ENCODE results near the gene KRT27.
"Not testable (repeated sequence)": the region's sequence is repeated elsewhere in the genome, so short reads cannot be mapped to it uniquely, and the experiment has no call there.

The KRT27 gene

GRCh38 chr17:40748666-40749065, 33.7 kb downstream of the KRT27 start:
- not testable (repeated sequence) for H2BK5ac ChIP-seq (ENCODE audit: low read length); H3K9ac ChIP-seq (ENCODE audit: low read length); H3K36me3 ChIP-seq (ENCODE audit: control insufficient read depth, insufficient read depth, low read length); H3K4me1 ChIP-seq (ENCODE audit: control insufficient read depth, low read depth, low read length); H3K4me2 ChIP-seq (ENCODE audit: low read length); H3K27ac ChIP-seq (ENCODE audit: low read depth, low read length); H3K79me1 ChIP-seq (ENCODE audit: low read length); H3K23ac ChIP-seq (ENCODE audit: low read length); H3K27me3 ChIP-seq (ENCODE audit: insufficient read depth, low read length, poor library complexity); H3K4me3 ChIP-seq (ENCODE audit: low read length); H4K5ac ChIP-seq (ENCODE audit: low read length); H3K56ac ChIP-seq (ENCODE audit: low read length); H3K18ac ChIP-seq (ENCODE audit: low read length); DNase-seq; H2BK120ac ChIP-seq (ENCODE audit: low read depth, low read length); H2AK5ac ChIP-seq (ENCODE audit: low read length); H3K4ac ChIP-seq (ENCODE audit: low read depth, low read length); H3K79me2 ChIP-seq (ENCODE audit: control insufficient read depth, insufficient read depth, low read length); H2BK15ac ChIP-seq (replicated peaks; ENCODE audit: low read depth); H4K8ac ChIP-seq (ENCODE audit: low read depth, low read length)
- WGBS (ENCODE audit: extremely low coverage, insufficient coverage, low lambda C conversion rate): no CpG with 5 or more reads among the region's 1 CpG

DNA sequence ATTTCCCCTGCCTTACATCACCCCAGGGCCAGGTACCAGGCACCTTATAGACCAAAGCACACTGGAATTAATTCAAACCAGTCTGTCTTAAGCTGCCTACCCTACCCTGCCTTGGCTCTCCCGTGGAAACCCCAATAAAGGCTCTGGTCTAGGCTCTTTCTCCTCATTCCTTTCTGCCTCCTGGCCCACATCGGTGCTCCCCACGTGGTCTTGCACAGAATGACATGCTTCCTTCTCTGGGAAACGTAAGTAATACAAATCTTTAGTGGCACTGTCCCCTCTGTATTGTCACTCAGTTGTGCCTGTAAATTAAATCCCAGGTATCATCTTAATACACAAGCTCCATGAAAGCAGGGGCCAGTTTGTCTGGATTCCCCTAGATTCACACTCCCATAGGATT, 43.8 kb downstream of the KRT27 start:
- Histone ChIP-seq H2BK120ac (ENCODE audit: low read depth, low read length) (no peak overlapping the region), H3K4ac (ENCODE audit: low read depth, low read length) (no peak overlapping the region), H3K18ac (ENCODE audit: low read length) (no peak overlapping the region), H3K4me1 (ENCODE audit: control insufficient read depth, low read depth, low read length) (no peaks in the 10 kb centered on the region), H3K79me2 (ENCODE audit: control insufficient read depth, insufficient read depth, low read length) (no peaks in the 10 kb centered on the region), H3K56ac (ENCODE audit: low read length) (no peak overlapping the region), H3K4me2 (ENCODE audit: low read length) (no peak overlapping the region), H2AK5ac (ENCODE audit: low read length) (no peak overlapping the region), H3K9ac (ENCODE audit: low read length) (no peak overlapping the region), H4K5ac (ENCODE audit: low read length) (no peak overlapping the region), H2BK15ac (replicated peaks; ENCODE audit: low read depth) (no peak overlapping the region), H3K23ac (ENCODE audit: low read length) (no peak overlapping the region), H3K27me3 (ENCODE audit: insufficient read depth, low read length, poor library complexity) (no peaks in the 10 kb centered on the region), H2BK5ac (ENCODE audit: low read length) (no peak overlapping the region), H3K27ac (ENCODE audit: low read depth, low read length) (no peak overlapping the region), H3K36me3 (ENCODE audit: control insufficient read depth, insufficient read depth, low read length) (no peaks in the 10 kb centered on the region), H3K79me1 (ENCODE audit: low read length) (no peaks in the 10 kb centered on the region), H3K4me3 (ENCODE audit: low read length) (no peak overlapping the region), H4K8ac (ENCODE audit: low read depth, low read length) (no peak overlapping the region)
- WGBS (ENCODE audit: extremely low coverage, insufficient coverage, low lambda C conversion rate): no CpG with 5 or more reads among the region's 4 CpGs
- no peak for DNase-seq

- Histone ChIP-seq H3K36me3 (ENCODE audit: control insufficient read depth, insufficient read depth, low read length) (no peaks in the 10 kb centered on the region), H2BK5ac (ENCODE audit: low read length) (no peak overlapping the region), H3K27me3 (ENCODE audit: insufficient read depth, low read length, poor library complexity) (no peaks in the 10 kb centered on the region), H2BK120ac (ENCODE audit: low read depth, low read length) (no peak overlapping the region), H3K23ac (ENCODE audit: low read length) (no peak overlapping the region), H2AK5ac (ENCODE audit: low read length) (no peak overlapping the region), H3K79me1 (ENCODE audit: low read length) (no peaks in the 10 kb centered on the region), H3K4me2 (ENCODE audit: low read length) (no peak overlapping the region), H3K4me3 (ENCODE audit: low read length) (no peak overlapping the region), H3K27ac (ENCODE audit: low read depth, low read length) (peak overlapping the region; percentile 23), H4K5ac (ENCODE audit: low read length) (no peak overlapping the region), H3K9ac (ENCODE audit: low read length) (no peak overlapping the region), H3K4me1 (ENCODE audit: control insufficient read depth, low read depth, low read length) (no peaks in the 10 kb centered on the region), H3K18ac (ENCODE audit: low read length) (no peak overlapping the region), H2BK15ac (replicated peaks; ENCODE audit: low read depth) (no peak overlapping the region), H4K8ac (ENCODE audit: low read depth, low read length) (no peak overlapping the region), H3K4ac (ENCODE audit: low read depth, low read length) (no peak overlapping the region), H3K79me2 (ENCODE audit: control insufficient read depth, insufficient read depth, low read length) (no peaks in the 10 kb centered on the region), H3K56ac (ENCODE audit: low read length) (no peak overlapping the region)
- no CpG with 5 or more reads among the region's 1 CpG for WGBS (ENCODE audit: extremely low coverage, insufficient coverage, low lambda C conversion rate)
- no peak for DNase-seq
Observed at GRCh38 chr17:40735016-40735415, 47.3 kb downstream of the KRT27 start.

GRCh38 chr17:40734018-40734417, 48.3 kb downstream of the KRT27 start:
- H2BK5ac ChIP-seq (ENCODE audit: low read length): no peak overlapping the region
- WGBS (ENCODE audit: extremely low coverage, insufficient coverage, low lambda C conversion rate): no CpG with 5 or more reads among the region's 6 CpGs
- H2BK120ac ChIP-seq (ENCODE audit: low read depth, low read length): no peak overlapping the region
- H3K27me3 ChIP-seq (ENCODE audit: insufficient read depth, low read length, poor library complexity): no peaks in the 10 kb centered on the region
- H3K79me2 ChIP-seq (ENCODE audit: control insufficient read depth, insufficient read depth, low read length): no peaks in the 10 kb centered on the region
- no peak overlapping the region for H3K18ac ChIP-seq (ENCODE audit: low read length)
- no peak overlapping the region for H3K4me3 ChIP-seq (ENCODE audit: low read length)
- no peaks in the 10 kb centered on the region for H3K79me1 ChIP-seq (ENCODE audit: low read length)
- H3K36me3 ChIP-seq (ENCODE audit: control insufficient read depth, insufficient read depth, low read length): no peaks in the 10 kb centered on the region
- no peak overlapping the region for H4K5ac ChIP-seq (ENCODE audit: low read length)
- H2BK15ac ChIP-seq (replicated peaks; ENCODE audit: low read depth): no peak overlapping the region
- H3K56ac ChIP-seq (ENCODE audit: low read length): no peak overlapping the region
- no peak overlapping the region for H3K4ac ChIP-seq (ENCODE audit: low read depth, low read length)
- H4K8ac ChIP-seq (ENCODE audit: low read depth, low read length): no peak overlapping the region
- H3K9ac ChIP-seq (ENCODE audit: low read length): no peak overlapping the region
- H3K23ac ChIP-seq (ENCODE audit: low read length): no peak overlapping the region
- H3K4me2 ChIP-seq (ENCODE audit: low read length): no peak overlapping the region
- DNase-seq: no peak
- H2AK5ac ChIP-seq (ENCODE audit: low read length): no peak overlapping the region
- no peak overlapping the region for H3K27ac ChIP-seq (ENCODE audit: low read depth, low read length)
- H3K4me1 ChIP-seq (ENCODE audit: control insufficient read depth, low read depth, low read length): no peaks in the 10 kb centered on the region

DNA sequence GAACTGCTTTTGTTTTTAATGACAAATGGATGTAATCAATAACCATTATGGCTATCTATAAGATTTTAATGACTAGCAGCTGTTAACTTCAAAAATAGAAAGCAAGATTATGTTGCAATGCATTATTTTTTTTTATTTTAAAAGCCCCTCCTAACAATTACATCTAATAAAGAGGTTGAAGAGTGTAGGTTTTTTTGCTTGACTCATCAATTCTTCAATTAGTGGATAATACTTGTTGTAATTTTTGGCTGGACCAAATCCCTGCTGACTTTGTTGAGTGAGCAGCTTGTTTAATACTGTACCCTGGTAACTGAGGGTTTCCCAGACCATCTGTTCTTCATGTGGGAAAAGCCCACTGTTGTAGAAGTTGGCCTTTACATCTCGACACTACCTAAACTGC, 51.4 kb downstream of the KRT27 start:
- H3K79me2 ChIP-seq (ENCODE audit: control insufficient read depth, insufficient read depth, low read length): no peaks in the 10 kb centered on the region
- no peaks in the 10 kb centered on the region for H3K36me3 ChIP-seq (ENCODE audit: control insufficient read depth, insufficient read depth, low read length)
- no peak overlapping the region for H3K4me2 ChIP-seq (ENCODE audit: low read length)
- no CpG with 5 or more reads among the region's 1 CpG for WGBS (ENCODE audit: extremely low coverage, insufficient coverage, low lambda C conversion rate)
- no peak overlapping the region for H3K4ac ChIP-seq (ENCODE audit: low read depth, low read length)
- H2BK15ac ChIP-seq (replicated peaks; ENCODE audit: low read depth): no peak overlapping the region
- no peak overlapping the region for H4K5ac ChIP-seq (ENCODE audit: low read length)
- H2BK120ac ChIP-seq (ENCODE audit: low read depth, low read length): no peak overlapping the region
- H3K27ac ChIP-seq (ENCODE audit: low read depth, low read length): no peak overlapping the region
- no peaks in the 10 kb centered on the region for H3K79me1 ChIP-seq (ENCODE audit: low read length)
- H3K56ac ChIP-seq (ENCODE audit: low read length): no peak overlapping the region
- no peak overlapping the region for H3K4me3 ChIP-seq (ENCODE audit: low read length)
- H2AK5ac ChIP-seq (ENCODE audit: low read length): no peak overlapping the region
- no peak overlapping the region for H3K18ac ChIP-seq (ENCODE audit: low read length)
- H2BK5ac ChIP-seq (ENCODE audit: low read length): no peak overlapping the region
- no peak overlapping the region for H3K23ac ChIP-seq (ENCODE audit: low read length)
- no peaks in the 10 kb centered on the region for H3K27me3 ChIP-seq (ENCODE audit: insufficient read depth, low read length, poor library complexity)
- no peak overlapping the region for H3K9ac ChIP-seq (ENCODE audit: low read length)
- no peaks in the 10 kb centered on the region for H3K4me1 ChIP-seq (ENCODE audit: control insufficient read depth, low read depth, low read length)
- H4K8ac ChIP-seq (ENCODE audit: low read depth, low read length): no peak overlapping the region
- no peak for DNase-seq

DNA sequence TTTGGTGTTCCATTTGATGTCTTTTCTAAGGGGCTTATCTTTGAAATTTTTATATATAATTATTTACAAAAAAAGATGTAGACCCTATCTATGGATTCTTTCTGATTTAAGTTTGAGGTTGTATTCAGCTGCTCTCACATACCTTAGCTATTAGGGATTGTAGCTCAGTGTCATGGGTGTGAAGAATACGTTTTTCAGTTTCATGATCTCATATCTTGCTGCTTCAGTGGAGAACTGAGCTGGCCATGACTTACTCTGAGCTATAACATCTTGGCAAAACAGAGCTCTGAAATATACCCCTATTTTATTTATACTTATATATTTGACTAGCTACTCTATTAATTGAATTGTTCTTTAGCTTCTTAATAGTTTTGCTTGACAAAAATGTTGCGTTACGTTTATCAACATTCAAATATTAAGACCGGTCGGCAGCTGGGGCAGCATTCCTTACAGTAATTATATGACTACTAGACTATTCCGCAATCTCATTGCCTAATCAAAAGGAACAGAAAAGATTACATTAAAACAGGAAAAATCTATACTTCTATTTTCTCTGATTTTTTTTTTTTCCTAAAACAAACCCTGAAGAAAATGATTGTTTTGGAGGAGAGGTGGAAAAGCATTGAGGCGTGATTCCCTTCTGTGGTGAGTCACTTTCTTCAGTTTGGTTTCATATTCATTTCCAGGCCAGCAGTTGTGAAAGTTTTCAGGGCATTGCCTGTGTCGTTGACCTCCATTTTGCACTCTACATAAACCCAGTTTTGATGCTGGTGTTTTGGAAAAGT, 54.7 kb downstream of the KRT27 start:
- Histone ChIP-seq H3K56ac (ENCODE audit: low read length) (no peak overlapping the region), H3K79me1 (ENCODE audit: low read length) (no peaks in the 10 kb centered on the region), H3K36me3 (ENCODE audit: control insufficient read depth, insufficient read depth, low read length) (no peaks in the 10 kb centered on the region), H3K4me1 (ENCODE audit: control insufficient read depth, low read depth, low read length) (no peaks in the 10 kb centered on the region), H2BK15ac (replicated peaks; ENCODE audit: low read depth) (no peak overlapping the region), H3K18ac (ENCODE audit: low read length) (no peak overlapping the region), H2BK120ac (ENCODE audit: low read depth, low read length) (no peak overlapping the region), H3K9ac (ENCODE audit: low read length) (no peak overlapping the region), H3K4ac (ENCODE audit: low read depth, low read length) (no peak overlapping the region), H4K8ac (ENCODE audit: low read depth, low read length) (no peak overlapping the region), H3K23ac (ENCODE audit: low read length) (no peak overlapping the region), H4K5ac (ENCODE audit: low read length) (no peak overlapping the region), H2BK5ac (ENCODE audit: low read length) (no peak overlapping the region), H3K4me2 (ENCODE audit: low read length) (no peak overlapping the region), H2AK5ac (ENCODE audit: low read length) (no peak overlapping the region), H3K27me3 (ENCODE audit: insufficient read depth, low read length, poor library complexity) (no peaks in the 10 kb centered on the region), H3K4me3 (ENCODE audit: low read length) (no peak overlapping the region), H3K79me2 (ENCODE audit: control insufficient read depth, insufficient read depth, low read length) (no peaks in the 10 kb centered on the region), H3K27ac (ENCODE audit: low read depth, low read length) (no peak overlapping the region)
- no CpG with 5 or more reads among the region's 8 CpGs for WGBS (ENCODE audit: extremely low coverage, insufficient coverage, low lambda C conversion rate)
- DNase-seq: no peak
